GM10266 (cell line): ENCODE data around the gene HMCN1.
"Not testable (repeated sequence)": the region's sequence is repeated elsewhere in the genome, so short reads cannot be mapped to it uniquely, and the experiment has no call there.

ENCODE experiments used
- DNase-seq: peaks from one replicate; pipeline ENCODE4 v3.0.0; 2012; ENCODE audit errors: extremely low spot score
- CTCF ChIP-seq: IDR thresholded peaks from 2 replicates; pipeline ENCODE4 v1.5.1; 2012; ENCODE audit warnings: mild to moderate bottlenecking, low read depth; ENCODE audit not compliant: control insufficient read depth, insufficient read depth; ENCODE audit errors: missing control alignments

Gene HMCN1

GRCh38 chr1:185871627-185872150 is 137.5 kb downstream of the HMCN1 start:
- DNase-seq: no peak
- no peak for TF ChIP-seq CTCF

- DNase-seq: no peak
- no peak for TF ChIP-seq CTCF
Observed at GRCh38 chr1:185874246-185874645, 140.1 kb downstream of the HMCN1 start.

- DNase-seq: no peak
- TF ChIP-seq CTCF: no peak
Observed at GRCh38 chr1:185880330-185880729, 146.1 kb downstream of the HMCN1 start.

- TF ChIP-seq CTCF: no peak
- no peak for DNase-seq
Observed at GRCh38 chr1:185880779-185881333, 146.7 kb downstream of the HMCN1 start.

GRCh38 chr1:185886046-185886445 is 151.9 kb downstream of the HMCN1 start:
- no peak for TF ChIP-seq CTCF
- no peak for DNase-seq

GRCh38 chr1:185886671-185887070 is 152.5 kb downstream of the HMCN1 start:
- no peak for DNase-seq
- TF ChIP-seq CTCF: no peak

GRCh38 chr1:185892831-185893403 is 158.7 kb downstream of the HMCN1 start:
- DNase-seq: not testable (repeated sequence)
